CD4-positive, alpha-beta T cell treated with Interleukin-6 at 100 ng/mL for 8 hours (primary cell): Measurements from ENCODE around the gene SPA17.

Source experiments
- DNase-seq: peaks from one replicate; pipeline ENCODE4 v3.0.0-alpha.2; 2020; ENCODE audit warnings: mixed read lengths, low spot score

The SPA17 gene

GRCh38 chr11:124724979-124725718 lies 51.4 kb downstream of the SPA17 start:
- no peak for DNase-seq

- DNase-seq = no peak
Measured at GRCh38 chr11:124725719-124726105, 52.0 kb downstream of the SPA17 start.

GRCh38 chr11:124727474-124727873 lies 53.8 kb downstream of the SPA17 start:
- no peak for DNase-seq

GRCh38 chr11:124728134-124728533 lies 54.4 kb downstream of the SPA17 start:
- DNase-seq = no peak

- no peak for DNase-seq
Measured at GRCh38 chr11:124729571-124729970, 55.9 kb downstream of the SPA17 start.

- DNase-seq = no peak
Measured at GRCh38 chr11:124732230-124732629, 58.5 kb downstream of the SPA17 start.

GRCh38 chr11:124736736-124737135 lies 63.0 kb downstream of the SPA17 start:
- DNase-seq = no peak

GRCh38 chr11:124737638-124738305 lies 64.1 kb downstream of the SPA17 start:
- DNase-seq = no peak

- DNase-seq = no peak
Measured at GRCh38 chr11:124738713-124739478, 65.2 kb downstream of the SPA17 start.

GRCh38 chr11:124739479-124740276 lies 66.0 kb downstream of the SPA17 start, which contains the start of gene NRGN:
TSS of gene NRGN (plus strand) at chr11:124739942. CDS start at chr11:124740085, 143 bp downstream.
- peak; percentile 78 for DNase-seq

GRCh38 chr11:124740277-124740882 lies 66.7 kb downstream of the SPA17 start:
- DNase-seq = peak; percentile 38

- DNase-seq = no peak
Measured at GRCh38 chr11:124742555-124742954, 68.9 kb downstream of the SPA17 start.

- no peak for DNase-seq
Measured at GRCh38 chr11:124743050-124743449, 69.3 kb downstream of the SPA17 start.

GRCh38 chr11:124745270-124745834 lies 71.6 kb downstream of the SPA17 start:
- DNase-seq = no peak

GRCh38 chr11:124745835-124746620 lies 72.3 kb downstream of the SPA17 start:
- peak; percentile 33 for DNase-seq

- DNase-seq = peak; percentile 82
Measured at GRCh38 chr11:124746621-124747243, 73.0 kb downstream of the SPA17 start.
